Thyroid gland (tissue), 4 donors: ENCODE measurements around the gene GRIN2A. TPM values are rescaled to one million over a fixed set of nuclear protein-coding genes. Genes with fewer than 3 reads are reported as not detected.

Experiments used
- DNase-seq, 2 donors: peaks; one replicate each; pipeline ENCODE4 v3.0.0-alpha.2; 2019
- H3K27ac ChIP-seq, 3 donors: fragments of 200-600 bp; sonication (generic); 1 replicate in 2 of 3; 2 replicates in 1 of 3; pipeline ENCODE4 v1.5.1; 2016 to 2019; ENCODE audit warnings: mild to moderate bottlenecking in 1 of 3, moderate library complexity in 1 of 3
- H3K27me3 ChIP-seq: fragments of 200-600 bp; sonication (generic); one replicate; pipeline ENCODE4 v1.5.1; 2019
- H3K36me3 ChIP-seq, 2 donors: fragments of 200-600 bp; sonication (generic); one replicate each; pipeline ENCODE4 v1.5.1; 2016 to 2019
- H3K4me1 ChIP-seq, 2 donors: fragments of 200-600 bp; sonication (generic); one replicate each; pipeline ENCODE4 v1.5.1; 2017 to 2019
- H3K4me3 ChIP-seq, 3 donors: fragments of 200-600 bp; sonication (generic); replicated peaks in 1 of 3; 1 replicate in 2 of 3; 2 replicates in 1 of 3; pipeline ENCODE4 v1.5.1; 2016; ENCODE audit warnings: mild to moderate bottlenecking in 1 of 3
- H3K9me3 ChIP-seq: fragments of 200-600 bp; sonication (generic); one replicate; pipeline ENCODE4 v1.5.1; 2017
- CTCF ChIP-seq, 6 experiments: fragments of 200-600 bp in 3 of 6; fragments of 450-650 bp in 3 of 6; sonication (generic) in 3 of 6; IDR thresholded peaks; one replicate each; pipeline ENCODE4 v1.5.1; 2016 to 2019; ENCODE audit warnings: antibody characterized with exemption in 6 of 6, mild to moderate bottlenecking in 2 of 6, inconsistent platforms in 1 of 6, moderate library complexity in 1 of 6
- POLR2A ChIP-seq, 2 donors: fragments of 450-650 bp; IDR thresholded peaks; one replicate each; pipeline ENCODE4 v1.6.1; 2017; ENCODE audit warnings: antibody characterized with exemption in 2 of 2, mild to moderate bottlenecking in 2 of 2, moderate library complexity in 1 of 2
- WGBS, 2 donors: methylation state at CpG; one replicate each; pipeline ENCODE4 v1.1.5; 2017; 5-methylcytosine and 5-hydroxymethylcytosine counted together
- intact Hi-C: fragments of 100-400 bp; cut with DNase I; formaldehyde crosslinking; loops from one replicate; pipeline ENCODE4 v1.15.1; 2023
- total RNA-seq, 4 donors: library from RNA; depleted of rRNA; stranded (reverse); fragments of >200 nt; gene quantifications; one replicate each; pipeline ENCODE4 v1.2.3, GENCODE V29; 2016

Gene GRIN2A
- total RNA-seq, 4 donors from 2014 or later: 0.11 to 1.3 (median 0.53) TPM

GRCh38 chr16:9739301-9739700, 442.9 kb downstream of the GRIN2A start:
- Histone ChIP-seq H3K36me3 (no peaks in the 10 kb centered on the region), H3K4me1 (no peaks in the 10 kb centered on the region), H3K4me3 (no peak overlapping the region), H3K9me3 (no peaks in the 10 kb centered on the region), H3K27me3 (no peaks in the 10 kb centered on the region), H3K27ac (no peak overlapping the region)
- TF ChIP-seq CTCF (IDR thresholded peaks at IDR 0.05): no peak
- TF ChIP-seq POLR2A (IDR thresholded peaks at IDR 0.05): no peak
- intact Hi-C loops: no loop called here
- no peak for DNase-seq
- WGBS, 2 donors: 76 to 91% methylated on average over 6 of the region's 6 CpGs

- H3K9me3 ChIP-seq: no peaks in the 10 kb centered on the region
- no peak overlapping the region for H3K4me3 ChIP-seq
- intact Hi-C loops: no loop called here
- H3K4me1 ChIP-seq: no peaks in the 10 kb centered on the region
- 90 to 91% methylated on average over 6 of the region's 6 CpGs for WGBS, 2 donors
- H3K27me3 ChIP-seq: no peaks in the 10 kb centered on the region
- no peak overlapping the region for H3K27ac ChIP-seq
- DNase-seq: no peak
- no peak for TF ChIP-seq CTCF (IDR thresholded peaks at IDR 0.05)
- TF ChIP-seq POLR2A (IDR thresholded peaks at IDR 0.05): no peak
- no peaks in the 10 kb centered on the region for H3K36me3 ChIP-seq
Measured at GRCh38 chr16:9738690-9739089, 443.5 kb downstream of the GRIN2A start.

GRCh38 chr16:9736547-9736946, 445.7 kb downstream of the GRIN2A start:
- TF ChIP-seq CTCF (IDR thresholded peaks at IDR 0.05): no peak
- TF ChIP-seq POLR2A (IDR thresholded peaks at IDR 0.05): no peak
- no peaks in the 10 kb centered on the region for H3K9me3 ChIP-seq
- H3K4me1 ChIP-seq: peaks cover 8 to 19% of the 10 kb centered on the region in 2 donors
- WGBS, 2 donors: 85 to 86% methylated on average over 5 of the region's 5 CpGs
- DNase-seq: no peak
- no peak overlapping the region for H3K4me3 ChIP-seq
- H3K36me3 ChIP-seq: no peaks in the 10 kb centered on the region
- H3K27me3 ChIP-seq: no peaks in the 10 kb centered on the region
- intact Hi-C loops: no loop called here
- no peak overlapping the region for H3K27ac ChIP-seq

- H3K27ac ChIP-seq: no peak overlapping the region
- no peaks in the 10 kb centered on the region for H3K27me3 ChIP-seq
- no peak for DNase-seq
- H3K36me3 ChIP-seq: no peaks in the 10 kb centered on the region
- H3K4me1 ChIP-seq: no peaks in the 10 kb centered on the region
- H3K9me3 ChIP-seq: no peaks in the 10 kb centered on the region
- TF ChIP-seq CTCF (IDR thresholded peaks at IDR 0.05): no peak
- no peak for TF ChIP-seq POLR2A (IDR thresholded peaks at IDR 0.05)
- intact Hi-C loops: no loop called here
- H3K4me3 ChIP-seq: no peak overlapping the region
Measured at GRCh38 chr16:9723136-9723535, 459.1 kb downstream of the GRIN2A start.

GRCh38 chr16:9713907-9714306, 468.3 kb downstream of the GRIN2A start:
- no peak for DNase-seq
- TF ChIP-seq POLR2A (IDR thresholded peaks at IDR 0.05): no peak
- TF ChIP-seq CTCF (IDR thresholded peaks at IDR 0.05): no peak

More at GRCh38 chr16:9713907-9714306, 468.3 kb downstream of the GRIN2A start:
- no peak overlapping the region for H3K27ac ChIP-seq
- intact Hi-C loops: no loop called here
- no peaks in the 10 kb centered on the region for H3K36me3 ChIP-seq
- no peaks in the 10 kb centered on the region for H3K4me1 ChIP-seq
- no peaks in the 10 kb centered on the region for H3K9me3 ChIP-seq
- no peaks in the 10 kb centered on the region for H3K27me3 ChIP-seq
- H3K4me3 ChIP-seq: no peak overlapping the region
- WGBS, 2 donors: 73 to 74% methylated on average over 6 of the region's 6 CpGs
